GM04503 (cell line): ENCODE measurements around the gene RTEL1.
A peak's percentile ranks its signal among the peaks of the same experiment; 100 is the strongest.
"Not testable (repeated sequence)": the region's sequence is repeated elsewhere in the genome, so short reads cannot be mapped to it uniquely, and the experiment has no call there.

Experiments used
- DNase-seq: peaks from one replicate; pipeline ENCODE4 v3.0.0-alpha.2; 2012; ENCODE audit warnings: low read depth

RTEL1 gene

GRCh38 chr20:63652192-63652980 is 5.7 kb upstream of the RTEL1 start:
- no peak for DNase-seq

- DNase-seq = peak; percentile 10
These were observed 4.8 kb upstream of the RTEL1 start, which contains the start of gene STMN3 for GRCh38 chr20:63653041-63653973. STMN3 (minus strand) TSS chr20:63653424; CDS start chr20:63653345, 79 bp downstream.

- DNase-seq = no peak
These were observed 4.0 kb upstream of the RTEL1 start for GRCh38 chr20:63653974-63654668.

DNA sequence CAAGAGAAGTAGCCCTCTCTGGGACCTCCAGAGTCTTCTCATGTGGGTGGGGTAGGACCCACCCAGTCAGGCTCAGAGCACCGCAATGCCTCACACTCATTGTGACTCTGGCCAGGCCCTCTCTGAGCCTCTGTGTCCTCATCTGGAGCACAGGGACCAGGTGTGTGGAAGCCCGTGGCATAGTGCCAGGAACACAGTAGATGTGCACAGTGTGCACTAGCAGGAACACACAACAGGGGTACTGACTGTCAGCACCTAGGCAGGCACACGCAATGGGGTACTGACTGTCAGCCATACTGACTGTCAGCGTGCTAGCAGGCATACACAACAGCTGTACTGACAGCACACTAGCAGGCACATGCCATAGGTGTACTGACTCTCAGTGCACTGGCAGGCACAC is 2.9 kb upstream of the RTEL1 start:
- no peak for DNase-seq

DNA sequence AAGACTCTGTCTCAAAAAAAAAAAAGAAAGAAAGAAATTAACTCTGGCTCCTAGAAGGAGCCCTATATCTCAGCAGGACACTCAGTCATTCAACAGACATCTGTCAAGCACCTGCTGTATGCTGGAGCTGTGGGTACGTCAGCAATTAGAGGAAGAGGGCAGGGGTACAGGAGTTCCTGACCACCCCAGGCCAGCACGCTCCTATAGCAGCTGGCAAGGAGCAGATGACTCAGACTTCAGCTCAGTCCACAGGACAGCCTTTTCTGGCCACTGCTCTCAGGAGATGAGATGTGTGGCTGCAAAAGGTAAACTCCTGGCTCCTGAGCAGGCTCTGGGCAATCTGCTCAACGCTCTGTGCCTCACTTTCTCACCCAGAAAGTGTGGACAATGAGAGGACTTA is 1.7 kb upstream of the RTEL1 start:
- DNase-seq = no peak

DNA sequence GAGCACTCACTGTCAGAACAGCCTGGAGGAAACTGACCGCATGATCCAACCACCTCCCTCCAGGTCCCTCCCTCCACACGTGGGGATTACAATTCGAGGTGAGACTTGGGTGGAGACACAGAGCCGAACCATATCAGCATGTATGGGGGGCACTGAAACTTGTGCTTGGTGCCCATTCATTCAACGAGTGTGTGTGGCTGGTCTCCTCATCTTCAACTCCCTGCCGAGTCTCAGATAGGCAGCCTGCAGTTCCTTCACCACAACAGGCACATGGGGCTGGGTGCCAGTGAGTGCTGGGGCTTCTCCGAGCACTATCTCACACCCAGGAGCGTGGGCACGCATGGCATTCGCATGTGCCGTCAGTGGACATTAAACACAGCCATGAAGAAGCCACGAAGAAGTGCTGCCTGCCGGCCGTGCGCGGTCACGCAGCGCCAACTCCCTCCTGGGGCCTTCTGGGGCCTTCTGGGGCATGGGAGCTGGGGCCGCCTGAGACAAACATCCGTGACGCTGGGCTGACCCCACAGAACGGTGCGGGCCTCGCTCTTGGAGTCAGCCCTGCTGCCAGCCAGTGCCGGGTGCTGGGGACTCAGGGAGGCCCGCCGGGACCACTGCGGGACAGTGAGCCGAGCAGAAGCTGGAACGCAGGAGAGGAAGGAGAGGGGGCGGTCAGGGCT is 714 bp upstream of the RTEL1 start:
- no peak for DNase-seq

GRCh38 chr20:63658749-63659187 is 656 bp downstream of the RTEL1 start:
- peak; percentile 14 for DNase-seq

DNA sequence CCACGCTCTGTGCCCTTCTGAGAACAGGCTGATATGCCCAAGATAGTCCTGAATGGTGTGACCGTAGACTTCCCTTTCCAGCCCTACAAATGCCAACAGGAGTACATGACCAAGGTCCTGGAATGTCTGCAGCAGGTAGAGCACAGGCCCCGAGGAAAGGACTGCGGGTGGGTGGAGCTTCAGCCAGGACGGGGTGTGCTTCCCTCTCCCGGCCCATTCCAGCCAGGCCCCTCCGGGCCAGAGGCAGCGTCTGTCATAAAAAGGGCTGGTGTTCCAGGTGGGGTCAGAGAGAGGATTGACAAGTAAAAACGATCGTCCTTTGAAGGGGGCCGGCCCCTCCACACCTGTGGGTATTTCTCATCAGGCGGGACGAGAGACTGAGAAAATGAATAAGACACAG is 1.3 kb downstream of the RTEL1 start:
- no peak for DNase-seq

- DNase-seq = not testable (repeated sequence)
These were observed 2.1 kb downstream of the RTEL1 start for GRCh38 chr20:63660174-63660573.

DNA sequence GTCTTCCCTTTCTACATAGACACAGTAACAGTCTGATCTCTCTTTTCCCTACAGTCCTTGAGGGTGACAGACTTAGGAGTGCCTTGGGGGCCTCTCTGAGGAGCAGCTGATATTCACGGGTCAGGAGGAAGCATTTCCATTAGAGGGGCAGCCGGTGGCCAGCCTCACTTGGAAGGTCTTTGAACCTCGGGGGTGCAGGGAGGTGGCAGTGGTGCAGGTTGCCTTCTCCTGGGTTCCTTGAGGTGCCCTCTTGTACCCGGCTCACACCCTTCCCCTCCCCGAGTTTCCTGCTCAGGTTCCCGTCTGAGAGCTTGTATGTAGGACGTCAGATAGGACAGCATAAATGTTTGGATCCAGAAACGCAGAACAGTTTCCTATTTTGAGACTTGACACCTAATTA is 2.5 kb downstream of the RTEL1 start:
- DNase-seq = no peak

GRCh38 chr20:63661108-63661507 is 3.0 kb downstream of the RTEL1 start:
- DNase-seq = no peak

GRCh38 chr20:63661959-63662812 is 4.1 kb downstream of the RTEL1 start:
- DNase-seq = no peak

DNA sequence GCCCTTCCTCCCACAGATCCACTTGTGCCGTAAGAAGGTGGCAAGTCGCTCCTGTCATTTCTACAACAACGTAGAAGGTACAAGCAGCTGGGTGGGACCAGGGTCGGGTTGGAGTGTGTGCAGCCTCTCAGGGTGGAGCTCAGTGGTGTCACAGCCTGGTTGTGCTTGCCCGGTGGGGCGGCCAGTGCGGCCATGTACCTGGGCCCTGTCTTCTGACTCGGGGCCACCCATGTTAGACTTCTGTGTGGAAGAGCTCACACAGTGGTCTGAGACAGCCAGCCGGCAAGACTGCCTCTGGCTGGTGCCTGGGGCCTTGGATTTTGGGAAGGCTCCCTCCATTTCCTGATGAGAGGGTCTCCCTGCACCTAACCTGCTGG is 4.7 kb downstream of the RTEL1 start:
- no peak for DNase-seq

DNA sequence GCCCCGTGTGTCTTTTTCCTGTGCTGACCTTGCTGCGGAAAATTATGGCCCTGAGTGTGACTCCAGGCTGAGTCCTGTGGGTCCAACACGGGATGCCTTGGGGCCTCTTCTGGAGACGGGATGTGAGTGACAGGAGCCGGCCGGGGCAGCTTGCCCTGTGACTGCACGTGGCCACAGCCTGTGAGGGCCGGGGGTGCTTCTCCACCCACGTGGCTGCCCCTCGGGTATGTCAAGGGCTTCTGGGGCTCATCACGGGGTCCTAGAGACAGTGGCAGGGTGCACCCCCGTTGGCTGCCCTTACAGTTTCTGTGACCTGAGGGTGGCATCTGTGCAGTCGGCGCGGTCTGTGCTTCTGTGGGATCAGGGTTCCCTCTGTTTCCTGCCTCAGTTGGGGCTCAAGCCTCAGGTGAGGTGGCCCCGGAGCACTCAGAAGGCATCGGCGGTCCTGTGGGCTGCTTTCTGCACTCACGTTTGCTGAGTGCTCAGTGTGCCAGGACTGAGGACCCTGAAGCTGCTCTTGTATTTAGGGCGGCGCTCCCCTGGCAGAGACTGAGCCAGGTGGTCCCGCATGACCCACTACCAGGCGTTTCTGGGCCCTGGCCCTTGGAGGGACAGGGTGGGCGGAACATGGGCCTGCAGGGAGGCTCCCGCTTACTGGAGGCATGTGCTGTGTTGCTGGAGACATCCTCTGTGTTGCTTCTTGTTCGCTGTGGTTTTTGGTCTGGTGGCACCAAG is 5.4 kb downstream of the RTEL1 start:
- no peak for DNase-seq

DNA sequence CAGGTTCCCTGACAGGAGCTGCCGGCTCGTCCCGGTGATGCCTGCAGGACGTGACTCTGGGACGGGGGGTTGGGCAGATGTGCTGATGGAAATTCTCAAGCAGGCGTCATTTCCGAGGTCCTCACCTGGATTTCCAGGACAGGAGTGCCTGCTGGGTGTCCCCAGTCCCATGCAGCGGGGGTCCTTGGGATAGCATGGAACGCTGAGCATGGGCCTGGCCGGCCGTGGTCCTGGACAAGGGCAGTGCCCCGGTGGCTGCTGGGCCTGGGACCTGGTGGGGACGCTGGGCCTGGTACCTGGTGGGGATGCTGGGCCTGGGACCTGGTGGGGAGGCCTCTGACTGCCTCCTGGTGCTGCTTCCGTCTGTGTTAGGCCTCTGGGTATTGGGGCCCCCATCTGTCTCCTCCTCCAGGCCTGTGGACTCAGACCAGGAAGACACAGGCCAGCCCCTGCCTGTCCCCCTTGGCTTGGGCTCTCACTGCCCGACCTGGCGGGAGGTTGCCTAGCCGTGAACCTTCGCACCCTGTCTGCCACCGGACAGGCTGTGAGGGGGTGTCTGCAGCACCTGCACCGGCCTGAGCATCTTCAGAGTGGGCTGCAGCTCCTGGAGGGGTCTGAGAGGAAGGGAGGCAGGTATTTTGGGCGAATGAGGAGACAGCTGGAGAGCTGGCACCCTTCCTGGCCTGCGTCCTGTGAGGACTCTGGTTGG is 6.2 kb downstream of the RTEL1 start:
- no peak for DNase-seq

DNA sequence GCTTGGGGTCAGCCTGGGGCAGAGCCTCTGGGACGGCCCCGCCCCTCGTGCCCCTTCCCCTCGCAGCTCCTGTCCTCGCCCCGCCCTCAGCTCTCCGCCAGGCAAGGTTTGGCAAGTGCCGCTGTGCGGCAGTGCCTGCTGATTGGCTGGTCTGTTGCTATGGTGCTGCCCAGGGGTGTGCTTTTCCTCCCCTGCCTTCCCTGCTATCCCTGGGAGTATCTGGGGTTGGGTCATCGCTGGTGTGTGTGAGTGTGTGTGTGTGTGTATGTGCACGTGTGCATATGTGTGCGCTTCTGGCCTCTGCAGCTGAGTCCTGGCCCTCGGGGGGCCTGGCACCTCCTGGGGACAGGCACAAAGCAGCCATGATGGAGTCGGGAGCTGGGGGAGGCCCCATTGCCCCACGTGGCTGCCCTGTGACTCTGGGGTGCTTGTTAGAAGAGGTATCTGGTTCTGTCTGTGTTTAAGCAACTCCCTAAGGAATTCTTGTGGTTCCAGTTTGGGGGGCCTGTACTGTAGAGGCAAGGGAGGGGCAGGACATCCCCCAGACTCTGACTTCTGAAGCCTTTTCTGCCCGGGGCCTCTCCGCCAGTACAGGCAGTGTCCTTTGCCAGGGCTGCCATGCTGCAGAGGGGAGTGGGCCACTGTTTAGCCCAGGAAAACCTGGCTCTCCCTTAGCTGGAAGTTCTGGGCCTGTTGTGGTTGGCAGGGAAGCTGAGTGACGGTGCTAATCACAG is 6.9 kb downstream of the RTEL1 start:
- DNase-seq = no peak

GRCh38 chr20:63665708-63666107 is 7.6 kb downstream of the RTEL1 start:
- no peak for DNase-seq

- no peak for DNase-seq
These were observed 9.7 kb downstream of the RTEL1 start for GRCh38 chr20:63667858-63668257.

DNA sequence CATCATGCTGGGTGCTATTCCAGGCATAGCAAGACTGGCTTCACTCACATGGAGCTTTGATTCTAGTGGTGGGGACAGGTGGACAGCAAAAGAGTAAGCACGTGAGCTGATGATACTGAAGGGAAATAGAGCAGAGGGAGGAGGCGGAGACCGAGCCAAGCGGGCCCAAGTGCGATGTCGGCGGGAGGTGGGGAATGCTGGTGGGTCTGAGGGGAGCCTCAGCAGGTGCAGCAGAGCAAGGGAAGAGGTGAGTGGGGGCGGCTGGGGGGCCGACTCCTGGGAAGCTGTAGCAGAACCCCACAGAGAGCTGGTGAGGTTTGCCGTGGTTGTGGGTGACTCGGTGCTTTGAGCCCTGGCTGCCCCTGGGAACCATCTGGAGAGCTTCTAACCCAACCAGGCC is 10.2 kb downstream of the RTEL1 start:
- DNase-seq = no peak
